Lung (tissue), 12 donors: ENCODE results near the gene NUP188. TPM values are rescaled to one million over a fixed set of nuclear protein-coding genes. Genes with fewer than 3 reads are reported as not detected.

Source experiments
- ATAC-seq: fragments of 200-7000 bp; cut with Tn5 transposase; one replicate; pipeline ENCODE4 v1.9.1; 2020; ENCODE audit warnings: moderate number of reproducible peaks; ENCODE audit not compliant: insufficient read depth, low FRiP score
- DNase-seq, 3 donors: peaks; one replicate each; pipeline ENCODE4 v3.0.0-alpha.2; 2013 to 2017
- H3K27ac ChIP-seq, 2 donors: one replicate each; pipeline ENCODE4 v1.5.1; 2013; ENCODE audit warnings: mild to moderate bottlenecking in 2 of 2, moderate library complexity in 2 of 2, control low read depth in 1 of 2, inconsistent platforms in 1 of 2, low read depth in 1 of 2, low read length in 1 of 2
- H3K27me3 ChIP-seq, 3 donors: one replicate each; pipeline ENCODE4 v1.5.1; 2013; ENCODE audit warnings: low read length in 2 of 3; ENCODE audit not compliant: control insufficient read depth in 3 of 3, insufficient read depth in 3 of 3
- H3K36me3 ChIP-seq, 4 donors: one replicate each; pipeline ENCODE4 v1.5.1; 2013; ENCODE audit warnings: low read length in 4 of 4, mild to moderate bottlenecking in 1 of 4, moderate library complexity in 1 of 4; ENCODE audit not compliant: control insufficient read depth in 4 of 4, insufficient read depth in 4 of 4
- H3K4me1 ChIP-seq, 5 donors: one replicate each; pipeline ENCODE4 v1.5.1; 2013; ENCODE audit warnings: low read length in 5 of 5, mild to moderate bottlenecking in 2 of 5, moderate library complexity in 1 of 5; ENCODE audit not compliant: control insufficient read depth in 5 of 5, insufficient read depth in 5 of 5
- H3K4me3 ChIP-seq: one replicate; pipeline ENCODE4 v1.5.1; 2013; ENCODE audit warnings: mild to moderate bottlenecking, control low read depth, moderate library complexity
- H3K9ac ChIP-seq, 2 donors: one replicate each; pipeline ENCODE4 v1.5.1; 2013; ENCODE audit warnings: low read length in 2 of 2, control low read depth in 1 of 2; ENCODE audit not compliant: insufficient read depth in 1 of 2
- H3K9me3 ChIP-seq, 4 donors: one replicate each; pipeline ENCODE4 v1.5.1; 2013; ENCODE audit warnings: low read length in 3 of 4, mild to moderate bottlenecking in 1 of 4, moderate library complexity in 1 of 4; ENCODE audit not compliant: control insufficient read depth in 4 of 4, insufficient read depth in 3 of 4
- CTCF ChIP-seq: IDR thresholded peaks from 2 replicates; pipeline ENCODE4 v1.5.1; 2012; ENCODE audit warnings: mild to moderate bottlenecking; ENCODE audit errors: control extremely low read depth, extremely low read depth
- WGBS, 2 donors: extraction: QIAGEN DNeasy Blood & Tissue Kit; methylation state at CpG; one replicate each; pipeline ENCODE4 v1.1.7; 2013; 5-methylcytosine and 5-hydroxymethylcytosine counted together
- polyA plus RNA-seq, 2 donors: library from polyadenylated mRNA; stranded (reverse); fragments of 200-250 nt; gene quantifications; one replicate each; pipeline ENCODE4 v1.2.1, GENCODE V29; 2013
- total RNA-seq, 2 donors: library from RNA; depleted of rRNA in 1 of 2; stranded (reverse); fragments of >200 nt in 1 of 2; gene quantifications; one replicate each; pipeline ENCODE4 v1.2.1, GENCODE V29; 2014 to 2021
- donor health status: control.
- donor health status: control.
- donor health status: Bipolar disorder and iron deficiency.
- donor health status: healthy.
- donor health status: DM: yes; HTN: yes; CAD: no.

NUP188 gene
- total and polyA plus RNA-seq, 4 donors = 17.0 to 48.5 (median 32.1) TPM

GRCh38 chr9:128969491-128969890, 22.0 kb downstream of the NUP188 start:
- Histone ChIP-seq H3K4me3 (no peak overlapping the region), H3K27ac (no peak overlapping the region), H3K9me3 (no peaks in the 10 kb centered on the region), H3K27me3 (no peaks in the 10 kb centered on the region), H3K36me3 (peaks cover 25 to 41% (median 35%) of the 10 kb centered on the region in 4 donors), H3K9ac (no peak overlapping the region), H3K4me1 (no peaks in the 10 kb centered on the region)
- TF ChIP-seq CTCF = no peak
- 94 to 96% methylated on average over 5 of the region's 5 CpGs for WGBS, 2 donors
- DNase-seq (no peak), ATAC-seq (no peak)

- no peak for DNase-seq
- Histone ChIP-seq H3K27ac (no peak overlapping the region), H3K9ac (no peak overlapping the region), H3K4me3 (no peak overlapping the region), H3K4me1 (no peaks in the 10 kb centered on the region), H3K36me3 (peaks cover 35 to 44% (median 42%) of the 10 kb centered on the region in 4 donors), H3K9me3 (no peaks in the 10 kb centered on the region), H3K27me3 (no peaks in the 10 kb centered on the region)
- WGBS, 2 donors = 89 to 90% methylated on average over 4 of the region's 4 CpGs
- no peak for TF ChIP-seq CTCF
- ATAC-seq = no peak
Observed at GRCh38 chr9:128972956-128973355, 25.5 kb downstream of the NUP188 start.

- Histone ChIP-seq H3K9me3 (no peaks in the 10 kb centered on the region), H3K27ac (no peak overlapping the region), H3K4me3 (no peak overlapping the region), H3K4me1 (no peaks in the 10 kb centered on the region), H3K9ac (no peak overlapping the region), H3K27me3 (no peaks in the 10 kb centered on the region), H3K36me3 (peaks cover 37 to 55% (median 43%) of the 10 kb centered on the region in 4 donors)
- no peak for DNase-seq
- no peak for TF ChIP-seq CTCF
- no peak for ATAC-seq
- 92 to 95% methylated on average over 3 of the region's 3 CpGs for WGBS, 2 donors
Observed at GRCh38 chr9:128979111-128979510, 31.6 kb downstream of the NUP188 start.

GRCh38 chr9:128983536-128983935, 36.0 kb downstream of the NUP188 start:
- Histone ChIP-seq H3K27ac (no peak overlapping the region), H3K27me3 (no peaks in the 10 kb centered on the region), H3K36me3 (peaks cover 49 to 64% (median 55%) of the 10 kb centered on the region in 4 donors), H3K4me3 (no peak overlapping the region), H3K4me1 (peaks cover 0 to 1% (median 0%) of the 10 kb centered on the region in 5 donors), H3K9ac (no peak overlapping the region), H3K9me3 (no peaks in the 10 kb centered on the region)
- ATAC-seq (no peak), DNase-seq (no peak)
- 95 to 99% methylated on average over 8 of the region's 8 CpGs for WGBS, 2 donors
- TF ChIP-seq CTCF = no peak
